Measurements from ENCODE around the gene RSL1D1. TPM values are rescaled to one million over a fixed set of nuclear protein-coding genes. Genes with fewer than 3 reads are reported as not detected.
"Not testable (repeated sequence)": the region's sequence is repeated elsewhere in the genome, so short reads cannot be mapped to it uniquely, and the experiment has no call there.

The RSL1D1 gene
- total and polyA plus RNA-seq, 11 donors = 38.3 to 125 (median 88.1) TPM

GRCh38 chr16:11833951-11834695 is 17.2 kb downstream of the RSL1D1 start:
- H3K27ac ChIP-seq = no peak overlapping the region

GRCh38 chr16:11828696-11829095 is 22.6 kb downstream of the RSL1D1 start:
- Histone ChIP-seq H3K4me1 (peaks cover 0 to 20% (median 6%) of the 10 kb centered on the region in 12 donors), H3K27ac (no peak overlapping the region), H3K27me3 (no peaks in the 10 kb centered on the region), H3K9me3 (no peaks in the 10 kb centered on the region), H3K36me3 (no peaks in the 10 kb centered on the region), H3K4me3 (no peak overlapping the region)
- DNase-seq (no peak), ATAC-seq (no peak)
- intact Hi-C loops (cut with DNase I) = no loop called here
- TF ChIP-seq CTCF (IDR thresholded peaks at IDR 0.05) (no peak), POLR2A (IDR thresholded peaks at IDR 0.05) (no peak)
- WGBS, 4 donors = 78 to 91% (median 82%) methylated on average over 5 of the region's 5 CpGs

More at GRCh38 chr16:11833951-11834695, 17.2 kb downstream of the RSL1D1 start:
- peaks cover 2 to 35% (median 31%) of the 10 kb centered on the region in 9 donors for H3K36me3 ChIP-seq
- H3K9me3 ChIP-seq = no peaks in the 10 kb centered on the region
- H3K4me1 ChIP-seq = peaks cover 0 to 13% (median 0%) of the 10 kb centered on the region in 12 donors
- no peak overlapping the region for H3K4me3 ChIP-seq
- intact Hi-C loops (cut with DNase I) = loop anchor here in 1 of 10 donors (10.0 kb wide), 1 partner anchor 69 kb away; no protein-coding TSS in a partner anchor
- no peaks in the 10 kb centered on the region for H3K27me3 ChIP-seq
- DNase-seq = no peak
- TF ChIP-seq CTCF (IDR thresholded peaks at IDR 0.05) (no peak), POLR2A (IDR thresholded peaks at IDR 0.05) (no peak)
- 58 to 66% (median 62%) methylated on average over 6 of the region's 6 CpGs for WGBS, 4 donors
- no peak for ATAC-seq

DNA sequence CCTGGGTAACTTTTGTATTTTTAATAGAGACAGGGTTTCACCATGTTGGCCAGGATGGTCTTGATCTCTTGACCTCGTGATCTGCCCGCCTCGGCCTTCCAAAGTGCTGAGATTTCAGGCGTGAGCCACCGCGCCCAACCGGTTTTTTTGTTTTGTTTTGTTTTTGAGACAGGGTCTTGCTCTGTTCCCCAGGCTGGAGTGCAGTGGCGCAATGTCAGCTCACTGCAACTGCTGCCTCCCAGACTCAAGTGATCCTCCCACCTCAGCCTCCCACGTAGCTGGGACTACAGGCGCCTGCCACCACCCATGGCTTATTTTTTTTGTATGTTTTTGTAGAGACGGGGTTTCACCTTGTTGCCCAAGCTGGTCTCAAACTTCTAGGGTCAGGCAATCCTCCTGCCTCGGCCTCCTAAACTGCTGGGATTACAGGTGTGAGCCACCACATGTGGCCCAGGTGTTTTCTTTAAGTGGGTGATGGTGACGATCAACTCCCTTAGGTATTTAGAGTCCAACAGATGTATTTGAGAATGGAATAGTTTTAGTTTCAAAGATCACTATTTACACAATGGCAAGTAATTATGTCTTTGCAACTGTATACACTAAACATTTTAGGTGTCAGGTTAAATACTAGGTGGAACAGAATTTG is 25.7 kb downstream of the RSL1D1 start:
- intact Hi-C loops (cut with DNase I); H3K36me3 ChIP-seq; H3K27ac ChIP-seq; H3K27me3 ChIP-seq; H3K4me3 ChIP-seq; H3K9me3 ChIP-seq; ATAC-seq; DNase-seq: not testable (repeated sequence)
- peaks cover 0 to 30% (median 6%) of the 10 kb centered on the region in 12 donors for H3K4me1 ChIP-seq
- 90 to 94% (median 92%) methylated on average over 13 of the region's 13 CpGs for WGBS, 4 donors

GRCh38 chr16:11824362-11824761 is 27.0 kb downstream of the RSL1D1 start:
- 20 to 23% (median 23%) methylated on average over 5 of the region's 5 CpGs for WGBS, 4 donors
- Histone ChIP-seq H3K27me3 (no peaks in the 10 kb centered on the region), H3K27ac (peak overlapping the region in 3 of 12 donors; percentile 0 to 76 (median 4)), H3K36me3 (no peaks in the 10 kb centered on the region), H3K9me3 (no peaks in the 10 kb centered on the region), H3K4me1 (peaks cover 0 to 30% (median 6%) of the 10 kb centered on the region in 12 donors), H3K4me3 (no peak overlapping the region)
- TF ChIP-seq CTCF (IDR thresholded peaks at IDR 0.05) (no peak), POLR2A (IDR thresholded peaks at IDR 0.05) (no peak)
- intact Hi-C loops (cut with DNase I) = no loop called here
- DNase-seq (peak in 3 of 5 donors; percentile 18 to 54 (median 46)), ATAC-seq (peak; percentile 55 to 89 (median 75))

- H3K9me3 ChIP-seq; DNase-seq; intact Hi-C loops (cut with DNase I); ATAC-seq; H3K27me3 ChIP-seq; H3K4me3 ChIP-seq; H3K36me3 ChIP-seq: not testable (repeated sequence)
- peak overlapping the region in 1 of 12 donors; percentile 76 for H3K27ac ChIP-seq
- H3K4me1 ChIP-seq = peaks cover 0 to 30% (median 6%) of the 10 kb centered on the region in 12 donors
- 93 to 95% (median 94%) methylated on average over 5 of the region's 5 CpGs for WGBS, 4 donors
Observed at GRCh38 chr16:11823645-11824044, 27.7 kb downstream of the RSL1D1 start.

Data from heart left ventricle (tissue), 16 donors.